ENCODE measurements around the gene XYLT1. TPM values are rescaled to one million over a fixed set of nuclear protein-coding genes. Genes with fewer than 3 reads are reported as not detected.

XYLT1 gene
- total and polyA plus RNA-seq, 2 experiments from 2014 or later: 4.5 to 26.3 TPM

- H2AFZ ChIP-seq: no peak overlapping the region
- no peak overlapping the region for H3K4me3 ChIP-seq
- H3K9me2 ChIP-seq (ENCODE audit: insufficient read depth): no peaks in the 10 kb centered on the region
- WGBS, 2 experiments (ENCODE audit: low coverage in 1 of 2, low lambda C conversion rate in 2 of 2, missing lambda C conversion rate in 2 of 2): 91 to 93% methylated on average over 2 of the region's 2 CpGs
- H3K27me3 ChIP-seq (replicated peaks; ENCODE audit: insufficient read depth): no peaks in the 10 kb centered on the region
- no peak overlapping the region for H3K4me2 ChIP-seq (ENCODE audit: unreplicated experiment)
- peaks cover 13% of the 10 kb centered on the region; the same call in 1 of the 2 replicates for H3F3A ChIP-seq (ENCODE audit: insufficient read depth)
- in situ Hi-C loops (cut with MboI): loop anchor here (10.0 kb wide), 1 partner anchor 258 kb away; no protein-coding TSS in a partner anchor
- H3K9ac ChIP-seq: no peak overlapping the region
- H3K27ac ChIP-seq: no peak overlapping the region
- H3K79me2 ChIP-seq (ENCODE audit: insufficient read depth): peaks cover 44% of the 10 kb centered on the region
- H3K9me3 ChIP-seq (ENCODE audit: low read depth): no peaks in the 10 kb centered on the region
- no peaks in the 10 kb centered on the region for H3K4me1 ChIP-seq (ENCODE audit: insufficient read depth)
- TF ChIP-seq EZH2 (IDR thresholded peaks at IDR 0.05; ENCODE audit: insufficient read depth, poor library complexity, severe bottlenecking) (no peak), EZH2phosphoT487 (IDR thresholded peaks at IDR 0.05; ENCODE audit: insufficient read depth, low read depth) (no peak)
- no peaks in the 10 kb centered on the region for H4K20me1 ChIP-seq (ENCODE audit: insufficient read depth)
- H3K36me3 ChIP-seq (ENCODE audit: low read depth): no peaks in the 10 kb centered on the region
- DNase-seq: peak; percentile 35
Observed at GRCh38 chr16:17206712-17207111, 264.0 kb downstream of the XYLT1 start.

DNA sequence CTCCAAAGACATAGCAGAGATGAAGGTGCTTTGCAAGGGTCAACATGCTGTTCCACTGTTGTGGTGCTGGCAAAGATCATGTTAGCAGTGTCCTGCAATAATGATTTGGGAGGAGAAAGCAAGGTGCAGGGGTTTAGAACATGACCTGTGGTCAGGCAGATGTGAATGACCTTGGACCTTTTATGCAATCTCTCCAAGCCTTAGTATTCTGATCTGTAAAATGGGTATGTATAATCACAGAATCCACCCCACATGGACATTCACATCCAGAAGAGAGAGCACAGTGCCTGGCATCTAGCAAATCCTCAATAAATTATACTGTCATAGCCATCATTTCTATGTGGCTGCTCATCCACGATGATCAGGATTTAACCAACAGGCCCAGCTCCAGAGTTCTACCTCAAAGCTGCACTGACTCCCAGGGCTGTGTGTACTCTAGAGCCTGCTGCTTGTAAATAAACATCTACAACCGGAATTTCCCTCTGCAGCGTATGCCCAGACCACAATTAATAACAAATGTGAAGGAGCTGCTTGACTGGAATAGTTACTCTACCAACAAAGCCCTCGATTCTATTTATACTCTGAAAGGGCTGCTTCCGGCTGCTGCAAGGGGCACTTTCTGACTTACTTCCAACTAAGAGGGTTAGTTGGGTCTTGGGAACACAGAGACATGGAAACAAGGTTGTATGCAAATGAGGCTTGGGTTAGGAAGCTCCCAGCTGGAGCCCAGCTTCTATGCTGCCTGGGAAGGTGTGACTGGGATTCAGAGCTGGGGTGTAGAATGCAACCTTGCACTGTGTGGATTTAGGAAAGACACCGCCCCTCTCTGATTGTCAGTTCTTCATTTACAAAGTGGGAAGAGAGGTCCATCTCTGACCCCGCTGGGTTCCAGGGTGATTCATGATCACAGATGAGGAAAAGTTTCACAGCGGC, 265.2 kb downstream of the XYLT1 start:
- H3K4me3 ChIP-seq: no peak overlapping the region
- no peak overlapping the region for H2AFZ ChIP-seq
- no peaks in the 10 kb centered on the region for H3K9me3 ChIP-seq (ENCODE audit: low read depth)
- no peak overlapping the region for H3K9ac ChIP-seq
- H4K20me1 ChIP-seq (ENCODE audit: insufficient read depth): no peaks in the 10 kb centered on the region
- in situ Hi-C loops (cut with MboI): loop anchor here (10.0 kb wide), 1 partner anchor 259 kb away; no protein-coding TSS in a partner anchor
- H3K4me1 ChIP-seq (ENCODE audit: insufficient read depth): no peaks in the 10 kb centered on the region
- no peaks in the 10 kb centered on the region for H3K36me3 ChIP-seq (ENCODE audit: low read depth)
- H3F3A ChIP-seq (ENCODE audit: insufficient read depth): peaks cover 15% of the 10 kb centered on the region; the same call in 1 of the 2 replicates
- H3K9me2 ChIP-seq (ENCODE audit: insufficient read depth): no peaks in the 10 kb centered on the region
- 50 to 53% methylated on average over 8 of the region's 8 CpGs for WGBS, 2 experiments (ENCODE audit: low coverage in 1 of 2, low lambda C conversion rate in 2 of 2, missing lambda C conversion rate in 2 of 2)
- H3K27ac ChIP-seq: no peak overlapping the region
- no peak for TF ChIP-seq EZH2 (IDR thresholded peaks at IDR 0.05; ENCODE audit: insufficient read depth, poor library complexity, severe bottlenecking)
- no peak for TF ChIP-seq EZH2phosphoT487 (IDR thresholded peaks at IDR 0.05; ENCODE audit: insufficient read depth, low read depth)
- H3K27me3 ChIP-seq (replicated peaks; ENCODE audit: insufficient read depth): no peaks in the 10 kb centered on the region
- peaks cover 53% of the 10 kb centered on the region for H3K79me2 ChIP-seq (ENCODE audit: insufficient read depth)
- DNase-seq: peak; percentile 44
- no peak overlapping the region for H3K4me2 ChIP-seq (ENCODE audit: unreplicated experiment)

GRCh38 chr16:17204644-17205043, 266.1 kb downstream of the XYLT1 start:
- H3F3A ChIP-seq (ENCODE audit: insufficient read depth): peaks cover 16% of the 10 kb centered on the region; the same call in 1 of the 2 replicates
- no peak overlapping the region for H2AFZ ChIP-seq
- no peak for DNase-seq
- WGBS, 2 experiments (ENCODE audit: low coverage in 1 of 2, low lambda C conversion rate in 2 of 2, missing lambda C conversion rate in 2 of 2): 92 to 93% methylated on average over 2 of the region's 2 CpGs
- in situ Hi-C loops (cut with MboI): loop anchor here (10.0 kb wide), 1 partner anchor 260 kb away; no protein-coding TSS in a partner anchor
- H3K4me3 ChIP-seq: no peak overlapping the region
- TF ChIP-seq EZH2phosphoT487 (IDR thresholded peaks at IDR 0.05; ENCODE audit: insufficient read depth, low read depth): no peak
- no peak for TF ChIP-seq EZH2 (IDR thresholded peaks at IDR 0.05; ENCODE audit: insufficient read depth, poor library complexity, severe bottlenecking)
- H3K4me1 ChIP-seq (ENCODE audit: insufficient read depth): no peaks in the 10 kb centered on the region
- H3K9me3 ChIP-seq (ENCODE audit: low read depth): no peaks in the 10 kb centered on the region
- H3K9me2 ChIP-seq (ENCODE audit: insufficient read depth): no peaks in the 10 kb centered on the region
- H3K9ac ChIP-seq: no peak overlapping the region
- peaks cover 52% of the 10 kb centered on the region for H3K79me2 ChIP-seq (ENCODE audit: insufficient read depth)
- no peak overlapping the region for H3K27ac ChIP-seq
- no peaks in the 10 kb centered on the region for H3K27me3 ChIP-seq (replicated peaks; ENCODE audit: insufficient read depth)
- H3K4me2 ChIP-seq (ENCODE audit: unreplicated experiment): no peak overlapping the region
- peaks cover under 1% of the 10 kb centered on the region; the same call in 1 of the 2 replicates for H3K36me3 ChIP-seq (ENCODE audit: low read depth)
- H4K20me1 ChIP-seq (ENCODE audit: insufficient read depth): no peaks in the 10 kb centered on the region

DNA sequence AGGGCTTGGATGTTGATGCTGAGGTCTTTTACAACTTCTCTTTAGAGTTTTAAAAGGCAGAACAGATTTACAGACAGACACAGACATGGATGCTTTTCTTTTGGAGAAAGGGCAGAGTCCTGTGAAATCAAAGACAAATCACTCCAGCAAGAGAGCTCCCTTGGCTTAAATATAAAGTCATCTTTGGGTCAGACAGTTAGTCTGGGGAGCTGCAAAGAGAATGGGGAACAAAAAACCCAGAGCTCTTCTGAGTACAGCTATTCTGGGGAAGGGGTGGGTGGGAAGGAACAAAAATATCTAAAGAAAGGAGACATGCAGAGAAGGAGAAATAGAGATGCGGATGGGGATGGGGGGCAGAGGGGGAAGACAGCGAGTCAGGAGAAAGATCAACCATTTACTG, 266.6 kb downstream of the XYLT1 start:
- Histone ChIP-seq H3K27ac (no peak overlapping the region), H4K20me1 (ENCODE audit: insufficient read depth) (no peaks in the 10 kb centered on the region), H3K9ac (no peak overlapping the region), H2AFZ (no peak overlapping the region), H3K79me2 (ENCODE audit: insufficient read depth) (peaks cover 47% of the 10 kb centered on the region), H3K9me3 (ENCODE audit: low read depth) (no peaks in the 10 kb centered on the region), H3K4me2 (ENCODE audit: unreplicated experiment) (no peak overlapping the region), H3K4me1 (ENCODE audit: insufficient read depth) (no peaks in the 10 kb centered on the region), H3K4me3 (no peak overlapping the region), H3K36me3 (ENCODE audit: low read depth) (peaks cover 5% of the 10 kb centered on the region; the same call in 1 of the 2 replicates), H3K9me2 (ENCODE audit: insufficient read depth) (no peaks in the 10 kb centered on the region), H3K27me3 (replicated peaks; ENCODE audit: insufficient read depth) (no peaks in the 10 kb centered on the region), H3F3A (ENCODE audit: insufficient read depth) (peaks cover 16% of the 10 kb centered on the region; the same call in 1 of the 2 replicates)
- TF ChIP-seq EZH2 (IDR thresholded peaks at IDR 0.05; ENCODE audit: insufficient read depth, poor library complexity, severe bottlenecking) (no peak), EZH2phosphoT487 (IDR thresholded peaks at IDR 0.05; ENCODE audit: insufficient read depth, low read depth) (no peak)
- in situ Hi-C loops (cut with MboI): loop anchor here (10.0 kb wide), 1 partner anchor 261 kb away; no protein-coding TSS in a partner anchor
- WGBS, 2 experiments (ENCODE audit: low coverage in 1 of 2, low lambda C conversion rate in 2 of 2, missing lambda C conversion rate in 2 of 2): 98 to 100% methylated on average over 1 to 2 of the region's 2 CpGs
- no peak for DNase-seq
